Adipose tissue (tissue), 3 donors: ENCODE measurements around the gene NPM3. TPM values are rescaled to one million over a fixed set of nuclear protein-coding genes. Genes with fewer than 3 reads are reported as not detected.

ENCODE experiments used
- H3K27ac ChIP-seq: one replicate; pipeline ENCODE4 v1.5.1; 2013; ENCODE audit warnings: low read depth, low read length
- WGBS, 3 donors: extraction: QIAGEN DNeasy Blood & Tissue Kit; methylation state at CpG; one replicate each; pipeline ENCODE4 v1.1.7; 2013; 5-methylcytosine and 5-hydroxymethylcytosine counted together
- polyA plus RNA-seq, 3 donors: library from polyadenylated mRNA; stranded (reverse); fragments of 200-250 nt; gene quantifications; one replicate each; pipeline ENCODE4 v1.2.3, GENCODE V29; 2013
- donor health status: healthy with polysubstance abuse.
- donor health status: Bipolar disorder and iron deficiency.
- donor health status: healthy.

Gene NPM3, protein sequence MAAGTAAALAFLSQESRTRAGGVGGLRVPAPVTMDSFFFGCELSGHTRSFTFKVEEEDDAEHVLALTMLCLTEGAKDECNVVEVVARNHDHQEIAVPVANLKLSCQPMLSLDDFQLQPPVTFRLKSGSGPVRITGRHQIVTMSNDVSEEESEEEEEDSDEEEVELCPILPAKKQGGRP
- polyA plus RNA-seq, result 10 to 100 TPM; 18.1 to 38.1 (median 26.5) TPM

GRCh38 chr10:101782811-101783735 lies at the start of gene NPM3:
Gene NPM3, minus strand, starts transcription at chr10:101783446. Its CDS starts 56 bp downstream, at chr10:101783390.
- H3K27ac ChIP-seq, result no peak within 1 kb of the TSS
- 1 to 2% (median 1%) methylated on average over 57 of the region's 57 CpGs for WGBS, 3 donors

- no peak overlapping the region for H3K27ac ChIP-seq
- WGBS, 3 donors, result 49 to 61% (median 57%) methylated on average over 4 of the region's 4 CpGs
Observed at GRCh38 chr10:101832325-101832771, 49.1 kb upstream of the NPM3 start.

- H3K27ac ChIP-seq, result no peak overlapping the region
- 53 to 60% (median 60%) methylated on average over 9 of the region's 9 CpGs for WGBS, 3 donors
Observed at GRCh38 chr10:101831169-101831811, 48.0 kb upstream of the NPM3 start.

- 1 to 2% (median 2%) methylated on average over 55 to 56 of the region's 56 CpGs for WGBS, 3 donors
- no peak overlapping the region for H3K27ac ChIP-seq
Observed at GRCh38 chr10:101830322-101831168, 47.3 kb upstream of the NPM3 start.

- no peak overlapping the region for H3K27ac ChIP-seq
- WGBS, 3 donors, result 7 to 11% (median 10%) methylated on average over 25 to 31 of the region's 31 CpGs
Observed at GRCh38 chr10:101829561-101830315, 46.5 kb upstream of the NPM3 start.

- H3K27ac ChIP-seq, result no peak overlapping the region
- WGBS, 3 donors, result 52 to 64% (median 58%) methylated on average over 39 of the region's 39 CpGs
Observed at GRCh38 chr10:101828766-101829551, 45.7 kb upstream of the NPM3 start.

- H3K27ac ChIP-seq, result no peak overlapping the region
- WGBS, 3 donors, result 90 to 96% (median 93%) methylated on average over 10 of the region's 10 CpGs
Observed at GRCh38 chr10:101827919-101828600, 44.8 kb upstream of the NPM3 start.

- WGBS, 3 donors, result 93 to 94% (median 93%) methylated on average over 5 of the region's 5 CpGs
Observed at GRCh38 chr10:101826852-101827434, 43.7 kb upstream of the NPM3 start.

DNA sequence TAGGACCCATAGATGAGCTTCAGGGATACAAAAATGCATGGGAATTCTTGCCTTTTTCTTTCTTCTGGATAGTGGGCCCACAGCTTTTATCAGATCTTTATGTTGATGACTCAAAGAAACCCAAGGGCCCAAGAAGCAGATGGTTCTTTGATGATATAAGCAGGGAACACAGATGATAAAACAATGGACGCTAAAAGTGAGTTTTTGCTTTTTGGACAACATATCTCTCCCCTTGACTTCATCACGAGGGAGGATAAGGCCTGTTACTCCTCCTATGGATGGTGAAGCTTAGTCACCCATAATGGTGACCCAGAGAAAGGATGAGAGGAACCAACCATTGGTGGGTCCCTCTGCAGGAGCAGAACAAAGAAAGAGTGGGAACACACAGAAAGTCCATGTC lies 41.5 kb upstream of the NPM3 start:
- WGBS, 3 donors, result 51 to 91% (median 90%) methylated on average over 2 of the region's 2 CpGs

More at GRCh38 chr10:101826852-101827434, 43.7 kb upstream of the NPM3 start:
- no peak overlapping the region for H3K27ac ChIP-seq

GRCh38 chr10:101818872-101819633 lies 35.8 kb upstream of the NPM3 start:
- WGBS, 3 donors, result 28 to 30% (median 28%) methylated on average over 14 of the region's 14 CpGs

More for the DNA sequence above, 41.5 kb upstream of the NPM3 start:
- no peak overlapping the region for H3K27ac ChIP-seq

DNA sequence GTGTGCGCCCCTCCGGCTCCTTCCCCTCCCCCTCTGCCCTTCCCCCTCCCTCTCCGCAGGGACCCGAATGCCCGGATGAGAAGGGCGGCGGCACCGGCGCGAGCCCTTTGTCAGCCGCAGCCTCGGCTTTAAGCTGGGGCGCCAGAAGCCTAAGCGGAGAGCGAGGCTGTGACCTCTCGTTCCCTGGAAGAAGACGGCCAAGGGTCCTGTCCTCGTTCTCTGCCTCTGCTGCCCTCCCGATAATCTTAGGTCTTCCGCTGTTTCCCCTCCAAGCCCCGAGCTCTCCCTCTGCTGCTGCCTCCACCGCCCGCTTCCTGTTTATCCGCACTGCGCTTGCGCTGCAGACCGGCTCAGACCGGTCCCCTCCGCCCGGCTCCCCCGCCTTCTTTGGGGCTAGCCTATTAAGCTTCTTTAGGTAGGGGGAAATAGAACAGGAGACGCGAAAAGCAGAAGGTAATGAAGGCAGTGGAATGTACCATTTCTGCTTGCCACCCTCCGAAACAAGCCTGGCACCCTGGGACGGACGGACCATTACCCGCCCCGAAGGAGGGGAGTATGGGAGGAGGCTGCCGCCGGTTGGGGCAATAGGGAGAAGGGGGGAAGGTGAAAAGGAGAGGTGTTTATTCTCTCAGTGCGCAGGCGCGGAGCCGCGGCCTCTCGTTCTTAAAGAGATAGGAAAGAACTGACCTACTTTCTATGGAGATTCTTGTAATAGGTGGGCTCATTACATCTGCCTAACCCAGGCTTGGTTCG lies 35.0 kb upstream of the NPM3 start, which contains the start of gene OGA:
Gene OGA, minus strand, starts transcription at position 326 of the 753 bp plus-strand sequence. CDS start 422 bp downstream, outside the sequence.
- 0% methylated on average over 46 to 47 of the region's 47 CpGs for WGBS, 3 donors

More at GRCh38 chr10:101818872-101819633, 35.8 kb upstream of the NPM3 start:
- no peak overlapping the region for H3K27ac ChIP-seq

GRCh38 chr10:101817337-101818118 lies 34.3 kb upstream of the NPM3 start:
- WGBS, 3 donors, result 0 to 1% (median 1%) methylated on average over 40 to 44 of the region's 44 CpGs

More for the DNA sequence above, 35.0 kb upstream of the NPM3 start, which contains the start of gene OGA:
- peak within 1 kb of the TSS; percentile 4 for H3K27ac ChIP-seq

GRCh38 chr10:101816913-101817336 lies 33.7 kb upstream of the NPM3 start:
- WGBS, 3 donors, result 1% methylated on average over 14 of the region's 14 CpGs
- H3K27ac ChIP-seq, result no peak overlapping the region

More at GRCh38 chr10:101817337-101818118, 34.3 kb upstream of the NPM3 start:
- H3K27ac ChIP-seq, result peak overlapping the region; percentile 4
